SJSA1 (cell line): ENCODE results near the gene NXNL2. TPM values are rescaled to one million over a fixed set of nuclear protein-coding genes. Genes with fewer than 3 reads are reported as not detected.

Experiments
- total RNA-seq: library from RNA; depleted of rRNA; stranded (reverse); fragments of >200 nt; shearing (Covaris generic); gene quantifications from 2 replicates; pipeline ENCODE4 v1.2.3, GENCODE V29; 2014; rRNA removed

NXNL2 gene
- total RNA-seq, 1 experiment from 2014 or later: 0.68 TPM

Other genes with a start within 250 kb of the NXNL2 start
- 91.1 and 105 TPM in 2 replicates for gene SPIN1, start 146.7 kb upstream of the NXNL2 start, total RNA-seq